HG03066 (cell line): ENCODE measurements around the gene UBE2QL1.

Experiments
- ATAC-seq: cut with Tn5 transposase; IDR thresholded peaks from one replicate; pipeline ENCODE4 v1.9.1; 2021; ENCODE audit warnings: low read depth; ENCODE audit not compliant: unreplicated experiment

Gene UBE2QL1

GRCh38 chr5:6427694-6428093 lies 21.0 kb upstream of the UBE2QL1 start:
- ATAC-seq = no peak

- ATAC-seq = no peak
These were observed 18.1 kb upstream of the UBE2QL1 start for GRCh38 chr5:6430418-6431028.

- ATAC-seq = no peak
These were observed 17.2 kb upstream of the UBE2QL1 start for GRCh38 chr5:6431214-6432195.

GRCh38 chr5:6432206-6432605 lies 16.5 kb upstream of the UBE2QL1 start:
- no peak for ATAC-seq

GRCh38 chr5:6434731-6435130 lies 13.9 kb upstream of the UBE2QL1 start:
- no peak for ATAC-seq

- ATAC-seq = no peak
These were observed 13.3 kb upstream of the UBE2QL1 start for GRCh38 chr5:6435356-6435755.

- no peak for ATAC-seq
These were observed 11.8 kb upstream of the UBE2QL1 start for GRCh38 chr5:6436715-6437331.

- no peak for ATAC-seq
These were observed 8.8 kb upstream of the UBE2QL1 start for GRCh38 chr5:6439588-6440550.

GRCh38 chr5:6442333-6442732 lies 6.3 kb upstream of the UBE2QL1 start:
- no peak for ATAC-seq

- no peak for ATAC-seq
These were observed 5.3 kb upstream of the UBE2QL1 start for GRCh38 chr5:6443326-6443725.

GRCh38 chr5:6446042-6446441 lies 2.6 kb upstream of the UBE2QL1 start:
- no peak for ATAC-seq

GRCh38 chr5:6446626-6447309 lies 1.9 kb upstream of the UBE2QL1 start:
- no peak for ATAC-seq

- no peak for ATAC-seq
These were observed 1.1 kb upstream of the UBE2QL1 start for GRCh38 chr5:6447384-6448140.

- no peak for ATAC-seq
These were observed 543 bp upstream of the UBE2QL1 start for GRCh38 chr5:6448141-6448491.

GRCh38 chr5:6449465-6450158 lies 953 bp downstream of the UBE2QL1 start:
- ATAC-seq = no peak

- no peak for ATAC-seq
These were observed 1.7 kb downstream of the UBE2QL1 start for GRCh38 chr5:6450319-6450833.

- no peak for ATAC-seq
These were observed 4.2 kb downstream of the UBE2QL1 start for GRCh38 chr5:6452622-6453504.
